GM18499 (cell line): Measurements from ENCODE around the gene MMADHC.
"Not testable (repeated sequence)": the region's sequence is repeated elsewhere in the genome, so short reads cannot be mapped to it uniquely, and the experiment has no call there.

Source experiments
- ATAC-seq: cut with Tn5 transposase; IDR thresholded peaks from one replicate; pipeline ENCODE4 v1.9.1; 2021; ENCODE audit warnings: moderate number of reproducible peaks; ENCODE audit not compliant: insufficient read depth, unreplicated experiment

The MMADHC gene

GRCh38 chr2:149595056-149595963, 7.7 kb upstream of the MMADHC start:
- no peak for ATAC-seq

- ATAC-seq: no peak
Measured at GRCh38 chr2:149594411-149594810, 6.8 kb upstream of the MMADHC start.

- peak; percentile 15 for ATAC-seq
Measured at GRCh38 chr2:149587950-149588487, 444 bp upstream of the MMADHC start.

- ATAC-seq: no peak
Measured at GRCh38 chr2:149586898-149587219, 716 bp downstream of the MMADHC start.

GRCh38 chr2:149586063-149586462, 1.5 kb downstream of the MMADHC start:
- no peak for ATAC-seq

- no peak for ATAC-seq
Measured at GRCh38 chr2:149585166-149585885, 2.2 kb downstream of the MMADHC start.

GRCh38 chr2:149579972-149580882, 7.3 kb downstream of the MMADHC start:
- no peak for ATAC-seq

- no peak for ATAC-seq
Measured at GRCh38 chr2:149577269-149577668, 10.3 kb downstream of the MMADHC start.

GRCh38 chr2:149575752-149576151, 11.8 kb downstream of the MMADHC start:
- ATAC-seq: no peak

GRCh38 chr2:149575277-149575676, 12.3 kb downstream of the MMADHC start:
- ATAC-seq: no peak

- ATAC-seq: no peak
Measured at GRCh38 chr2:149573760-149574159, 13.8 kb downstream of the MMADHC start.

GRCh38 chr2:149572102-149572953, 15.2 kb downstream of the MMADHC start:
- ATAC-seq: no peak

- ATAC-seq: no peak
Measured at GRCh38 chr2:149568138-149568537, 19.4 kb downstream of the MMADHC start.

GRCh38 chr2:149566652-149567051, 20.9 kb downstream of the MMADHC start:
- no peak for ATAC-seq

- not testable (repeated sequence) for ATAC-seq
Measured at GRCh38 chr2:149565625-149566024, 21.9 kb downstream of the MMADHC start.

- ATAC-seq: no peak
Measured at GRCh38 chr2:149564983-149565382, 22.6 kb downstream of the MMADHC start.

- ATAC-seq: no peak
Measured at GRCh38 chr2:149564097-149564496, 23.5 kb downstream of the MMADHC start.

GRCh38 chr2:149562324-149562723, 25.3 kb downstream of the MMADHC start:
- peak; percentile 49 for ATAC-seq

- ATAC-seq: no peak
Measured at GRCh38 chr2:149561309-149561926, 26.2 kb downstream of the MMADHC start.
